SK-N-SH treated with all-trans-retinoic acid at 6 μM for 48 hours (cell line): ENCODE measurements around the gene ZNF136.
A peak's percentile ranks its signal among the peaks of the same experiment; 100 is the strongest.

Experiments
- ATAC-seq: fragments of 200-7000 bp; cut with Tn5 transposase; 3 replicates; pipeline ENCODE4 v1.9.1; 2020; ENCODE audit warnings: mild to moderate bottlenecking, moderate library complexity
- ARNTL ChIP-seq: fragments of 450-650 bp; formaldehyde crosslinking; IDR thresholded peaks from 2 replicates; pipeline ENCODE4 v1.5.0; 2020; ENCODE audit warnings: low read depth, mild to moderate bottlenecking, moderate library complexity, borderline replicate concordance
- CSDC2 ChIP-seq: fragments of 250-450 bp; sonication (Bioruptor Pico); IDR thresholded peaks from 2 replicates; pipeline ENCODE4 v1.5.0; 2020; ENCODE audit warnings: mild to moderate bottlenecking, moderate library complexity
- ESRRG ChIP-seq: fragments of 250-450 bp; sonication (Bioruptor Pico); IDR thresholded peaks from 2 replicates; pipeline ENCODE4 v1.6.1; 2021; ENCODE audit warnings: mild to moderate bottlenecking
- ISL1 ChIP-seq: fragments of 250-450 bp; sonication (Bioruptor Pico); IDR thresholded peaks from 2 replicates; pipeline ENCODE4 v2.1.2; 2022; ENCODE audit warnings: mild to moderate bottlenecking, moderate library complexity
- PPARA ChIP-seq: fragments of 250-450 bp; sonication (Bioruptor Pico); IDR thresholded peaks from 2 replicates; pipeline ENCODE4 v1.5.0; 2020; ENCODE audit warnings: mild to moderate bottlenecking, borderline replicate concordance
- RARB ChIP-seq: fragments of 250-450 bp; sonication (Bioruptor Pico); IDR thresholded peaks from 2 replicates; pipeline ENCODE4 v1.8.0; 2021; ENCODE audit warnings: mild to moderate bottlenecking, moderate library complexity
- SNAI2 ChIP-seq: fragments of 250-450 bp; sonication (Bioruptor Pico); IDR thresholded peaks from 2 replicates; pipeline ENCODE4 v1.5.0; 2020; ENCODE audit warnings: mild to moderate bottlenecking, moderate library complexity
- TCF4 ChIP-seq: fragments of 250-450 bp; sonication (Bioruptor Pico); IDR thresholded peaks from 2 replicates; pipeline ENCODE4 v1.8.0; 2021; ENCODE audit warnings: mild to moderate bottlenecking, moderate library complexity, borderline replicate concordance
- TOX ChIP-seq: fragments of 250-450 bp; sonication (Bioruptor Pico); IDR thresholded peaks from 2 replicates; pipeline ENCODE4 v1.8.0; 2021; ENCODE audit warnings: mild to moderate bottlenecking, moderate library complexity, borderline replicate concordance
- ZC3H10 ChIP-seq: fragments of 250-450 bp; sonication (Bioruptor Pico); IDR thresholded peaks from 2 replicates; pipeline ENCODE4 v1.5.1; 2021; ENCODE audit warnings: mild to moderate bottlenecking, moderate library complexity
- ZNF565 ChIP-seq: fragments of 450-650 bp; formaldehyde crosslinking; conservative IDR thresholded peaks from 2 replicates; pipeline ENCODE4 v1.5.0; 2020; ENCODE audit warnings: low read depth, mild to moderate bottlenecking, moderate library complexity
- ZNF70 ChIP-seq: fragments of 450-650 bp; formaldehyde crosslinking; IDR thresholded peaks from 2 replicates; pipeline ENCODE4 v1.5.0; 2020; ENCODE audit warnings: mild to moderate bottlenecking, moderate library complexity
- TF ChIP-seq, protein P1 (sequence below): fragments of 250-450 bp; sonication (Bioruptor Pico); IDR thresholded peaks from 2 replicates; pipeline ENCODE4 v1.8.0; 2020; ENCODE audit warnings: mild to moderate bottlenecking, moderate library complexity, borderline replicate concordance
- TF ChIP-seq, protein P2 (sequence below): fragments of 250-450 bp; sonication (Bioruptor Pico); IDR thresholded peaks from 2 replicates; pipeline ENCODE4 v1.8.0; 2021; ENCODE audit warnings: low read depth, mild to moderate bottlenecking, moderate library complexity, borderline replicate concordance
- TF ChIP-seq, protein P3 (sequence below): fragments of 250-450 bp; sonication (Bioruptor Pico); IDR thresholded peaks from 2 replicates; pipeline ENCODE4 v1.5.1; 2021; ENCODE audit warnings: mild to moderate bottlenecking, moderate library complexity

ZNF136 gene

DNA sequence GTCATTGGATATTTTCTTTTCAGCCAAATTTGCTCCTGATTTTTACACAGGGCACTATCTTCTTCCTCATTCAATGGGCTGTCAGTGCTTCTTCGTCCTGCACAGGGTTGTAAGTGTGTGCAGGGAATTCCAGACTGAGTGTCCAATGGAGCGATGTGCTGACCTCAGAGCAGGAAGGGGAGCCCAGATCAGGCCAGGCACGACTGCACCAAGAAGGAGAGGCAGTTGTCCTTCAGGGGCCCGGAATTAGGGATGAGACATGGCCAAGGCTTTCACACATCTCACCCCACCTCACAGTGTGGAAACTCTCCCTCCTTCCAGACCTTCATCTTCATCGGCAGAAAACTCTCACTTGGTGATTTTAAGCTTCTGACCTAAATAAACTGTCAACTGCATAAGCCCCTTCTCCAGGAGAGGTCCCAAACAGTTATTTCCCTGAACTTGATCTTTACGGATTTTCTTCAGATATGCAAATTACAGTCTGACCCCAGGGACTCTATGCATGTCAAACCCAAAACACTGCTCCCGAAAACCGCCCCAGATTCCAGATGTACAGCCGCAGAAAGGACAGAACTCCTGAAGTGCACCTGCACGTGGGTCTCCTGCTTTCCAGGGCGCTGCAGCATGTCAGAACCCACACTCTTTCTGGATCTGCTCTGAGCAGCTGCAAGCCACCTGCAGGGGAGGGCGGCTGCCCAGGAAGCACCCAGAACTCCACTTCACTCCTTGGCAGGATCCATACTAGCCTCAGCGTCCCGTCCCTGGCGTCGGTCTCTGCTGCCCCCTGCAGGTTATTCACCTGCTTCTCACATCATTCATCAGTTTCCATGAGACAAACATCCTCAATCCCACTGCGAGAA is 22.1 kb upstream of the ZNF136 start:
- no peak for TF ChIP-seq ZNF70 (CRISPR knock-in tag)
- TF ChIP-seq TOX (CRISPR knock-in tag), result no peak
- TF ChIP-seq, protein P1, sequence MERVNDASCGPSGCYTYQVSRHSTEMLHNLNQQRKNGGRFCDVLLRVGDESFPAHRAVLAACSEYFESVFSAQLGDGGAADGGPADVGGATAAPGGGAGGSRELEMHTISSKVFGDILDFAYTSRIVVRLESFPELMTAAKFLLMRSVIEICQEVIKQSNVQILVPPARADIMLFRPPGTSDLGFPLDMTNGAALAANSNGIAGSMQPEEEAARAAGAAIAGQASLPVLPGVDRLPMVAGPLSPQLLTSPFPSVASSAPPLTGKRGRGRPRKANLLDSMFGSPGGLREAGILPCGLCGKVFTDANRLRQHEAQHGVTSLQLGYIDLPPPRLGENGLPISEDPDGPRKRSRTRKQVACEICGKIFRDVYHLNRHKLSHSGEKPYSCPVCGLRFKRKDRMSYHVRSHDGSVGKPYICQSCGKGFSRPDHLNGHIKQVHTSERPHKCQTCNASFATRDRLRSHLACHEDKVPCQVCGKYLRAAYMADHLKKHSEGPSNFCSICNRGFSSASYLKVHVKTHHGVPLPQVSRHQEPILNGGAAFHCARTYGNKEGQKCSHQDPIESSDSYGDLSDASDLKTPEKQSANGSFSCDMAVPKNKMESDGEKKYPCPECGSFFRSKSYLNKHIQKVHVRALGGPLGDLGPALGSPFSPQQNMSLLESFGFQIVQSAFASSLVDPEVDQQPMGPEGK (CRISPR knock-in tag), result no peak
- no peak; the same call in 1 of the 2 replicates for TF ChIP-seq TCF4
- TF ChIP-seq, protein P2, sequence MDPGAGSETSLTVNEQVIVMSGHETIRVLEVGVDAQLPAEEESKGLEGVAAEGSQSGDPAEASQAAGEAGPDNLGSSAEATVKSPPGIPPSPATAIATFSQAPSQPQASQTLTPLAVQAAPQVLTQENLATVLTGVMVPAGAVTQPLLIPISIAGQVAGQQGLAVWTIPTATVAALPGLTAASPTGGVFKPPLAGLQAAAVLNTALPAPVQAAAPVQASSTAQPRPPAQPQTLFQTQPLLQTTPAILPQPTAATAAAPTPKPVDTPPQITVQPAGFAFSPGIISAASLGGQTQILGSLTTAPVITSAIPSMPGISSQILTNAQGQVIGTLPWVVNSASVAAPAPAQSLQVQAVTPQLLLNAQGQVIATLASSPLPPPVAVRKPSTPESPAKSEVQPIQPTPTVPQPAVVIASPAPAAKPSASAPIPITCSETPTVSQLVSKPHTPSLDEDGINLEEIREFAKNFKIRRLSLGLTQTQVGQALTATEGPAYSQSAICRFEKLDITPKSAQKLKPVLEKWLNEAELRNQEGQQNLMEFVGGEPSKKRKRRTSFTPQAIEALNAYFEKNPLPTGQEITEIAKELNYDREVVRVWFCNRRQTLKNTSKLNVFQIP (CRISPR knock-in tag), result no peak
- TF ChIP-seq RARB (CRISPR knock-in tag), result no peak
- no peak for TF ChIP-seq ARNTL (CRISPR knock-in tag)
- no peak for TF ChIP-seq CSDC2 (CRISPR knock-in tag)
- no peak for TF ChIP-seq ESRRG (CRISPR knock-in tag)
- TF ChIP-seq ZNF565, result no peak
- TF ChIP-seq, all 23 proteins: peak for 0
- ATAC-seq, result peak; percentile 76

DNA sequence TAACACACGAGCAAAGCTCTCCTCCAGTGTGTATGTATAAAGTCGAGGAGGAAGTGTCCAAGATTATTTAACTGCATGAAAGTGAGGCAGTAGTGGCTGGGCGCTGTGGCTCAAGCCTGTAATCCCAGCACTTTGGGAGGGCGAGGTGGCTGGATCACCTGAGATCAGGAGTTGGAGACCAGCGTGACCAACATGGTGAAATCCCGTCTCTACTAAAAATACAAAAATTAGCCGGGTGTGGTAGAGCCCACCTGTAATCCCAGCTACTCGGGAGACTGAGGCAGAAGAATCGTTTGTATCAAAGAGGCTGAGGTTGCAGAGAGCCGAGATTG is 21.5 kb upstream of the ZNF136 start:
- ATAC-seq, result no peak
- TF ChIP-seq ZNF565 (no peak), CSDC2 (CRISPR knock-in tag) (no peak), RARB (CRISPR knock-in tag) (no peak), SNAI2 (CRISPR knock-in tag) (no peak), ISL1 (CRISPR knock-in tag) (no peak)
- TF ChIP-seq, protein P3, sequence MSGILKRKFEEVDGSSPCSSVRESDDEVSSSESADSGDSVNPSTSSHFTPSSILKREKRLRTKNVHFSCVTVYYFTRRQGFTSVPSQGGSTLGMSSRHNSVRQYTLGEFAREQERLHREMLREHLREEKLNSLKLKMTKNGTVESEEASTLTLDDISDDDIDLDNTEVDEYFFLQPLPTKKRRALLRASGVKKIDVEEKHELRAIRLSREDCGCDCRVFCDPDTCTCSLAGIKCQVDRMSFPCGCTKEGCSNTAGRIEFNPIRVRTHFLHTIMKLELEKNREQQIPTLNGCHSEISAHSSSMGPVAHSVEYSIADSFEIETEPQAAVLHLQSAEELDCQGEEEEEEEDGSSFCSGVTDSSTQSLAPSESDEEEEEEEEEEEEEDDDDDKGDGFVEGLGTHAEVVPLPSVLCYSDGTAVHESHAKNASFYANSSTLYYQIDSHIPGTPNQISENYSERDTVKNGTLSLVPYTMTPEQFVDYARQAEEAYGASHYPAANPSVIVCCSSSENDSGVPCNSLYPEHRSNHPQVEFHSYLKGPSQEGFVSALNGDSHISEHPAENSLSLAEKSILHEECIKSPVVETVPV (CRISPR knock-in tag), result no peak

DNA sequence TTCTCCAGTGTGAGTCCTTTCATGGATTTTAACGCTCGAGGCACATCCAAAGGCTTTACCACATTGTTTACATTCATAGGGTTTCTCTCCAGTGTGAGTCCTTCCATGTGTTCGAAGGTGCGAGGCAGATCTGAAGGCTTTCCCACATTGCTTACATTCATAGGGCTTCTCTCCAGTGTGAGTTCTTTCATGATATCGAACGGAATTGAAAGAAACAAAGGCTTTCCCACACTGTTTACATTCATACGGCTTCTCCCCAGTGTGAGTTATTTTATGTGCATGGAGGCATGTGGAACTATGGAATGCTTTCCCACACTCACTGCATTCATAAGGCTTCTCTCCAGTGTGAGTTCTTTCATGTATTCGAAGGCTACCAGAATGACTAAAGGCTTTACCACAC is 17.5 kb upstream of the ZNF136 start:
- no peak for TF ChIP-seq RARB (CRISPR knock-in tag)
- TF ChIP-seq ZC3H10 (CRISPR knock-in tag), result no peak
- TF ChIP-seq, protein P3 (CRISPR knock-in tag), result no peak
- no peak for ATAC-seq

DNA sequence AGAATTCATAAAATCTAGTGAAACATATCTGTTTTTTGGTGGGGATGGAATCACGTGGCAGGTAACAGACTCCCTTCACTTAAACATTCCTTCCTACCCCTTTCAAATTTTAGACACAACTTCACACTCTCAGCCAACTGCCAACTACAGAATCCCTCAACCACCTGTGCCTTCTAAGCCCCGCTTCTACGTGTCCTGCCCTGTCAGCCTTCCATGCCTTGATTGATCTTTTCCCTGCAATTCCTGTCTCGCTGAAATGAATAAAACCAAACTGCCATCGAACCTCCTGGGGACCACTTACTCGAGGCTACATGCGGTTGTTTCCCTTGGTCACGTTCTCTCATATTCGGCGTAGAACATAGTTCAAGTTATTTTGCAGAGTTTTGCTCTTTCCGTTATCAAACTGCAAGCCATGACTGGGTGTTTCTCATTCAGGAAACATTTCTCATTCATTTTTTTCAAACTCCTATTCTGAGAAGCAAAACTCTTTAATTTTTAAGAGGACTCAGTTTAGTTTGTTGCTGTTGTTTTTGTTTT is 7.5 kb upstream of the ZNF136 start:
- ATAC-seq, result no peak
- no peak for TF ChIP-seq PPARA (CRISPR knock-in tag)
- TF ChIP-seq, protein P3 (CRISPR knock-in tag), result no peak
- TF ChIP-seq, all 23 proteins: peak for 0
